Endothelial cell of umbilical vein (primary cell): ENCODE results near the gene AK8.

Experiments
- EZH2 ChIP-seq: IDR thresholded peaks from 2 replicates; pipeline ENCODE4 v1.6.1; 2012; ENCODE audit warnings: borderline replicate concordance, low read depth, mild to moderate bottlenecking, moderate library complexity, low read length, inconsistent platforms; ENCODE audit not compliant: severe bottlenecking
- FOS ChIP-seq: IDR thresholded peaks from 2 replicates; pipeline ENCODE4 v1.6.1; 2011; ENCODE audit warnings: mild to moderate bottlenecking, low read length, moderate library complexity, borderline replicate concordance; ENCODE audit not compliant: insufficient read depth
- GATA2 ChIP-seq: IDR thresholded peaks from 2 replicates; pipeline ENCODE4 v1.7.0; 2011; ENCODE audit warnings: low read depth, mild to moderate bottlenecking, moderate library complexity, mixed read lengths, low read length; ENCODE audit not compliant: insufficient read length, insufficient read depth
- JUN ChIP-seq: IDR thresholded peaks from 2 replicates; pipeline ENCODE4 v1.6.1; 2011; ENCODE audit warnings: borderline replicate concordance, low read depth; ENCODE audit not compliant: insufficient read length, insufficient read depth
- MYC ChIP-seq: IDR thresholded peaks from one replicate; pipeline ENCODE4 v1.6.1; 2011; ENCODE audit warnings: mild to moderate bottlenecking, low read depth, low read length
- POLR2A ChIP-seq: IDR thresholded peaks from 2 replicates; pipeline ENCODE4 v1.6.1; 2012; ENCODE audit warnings: low read depth, mild to moderate bottlenecking, control low read depth, low read length
- POLR2AphosphoS5 ChIP-seq: IDR thresholded peaks from 2 replicates; pipeline ENCODE4 v1.6.1; 2012; ENCODE audit warnings: low read depth, mild to moderate bottlenecking, control low read depth, low read length, moderate library complexity; ENCODE audit not compliant: insufficient read depth
- TF ChIP-seq, protein P1 (sequence below), 2 donors: IDR thresholded peaks; 1 replicate in 1 of 2; 2 replicates in 1 of 2; pipeline ENCODE4 v1.5.1; 2011; ENCODE audit warnings: low read length in 2 of 2, mild to moderate bottlenecking in 2 of 2, moderate library complexity in 2 of 2, control low read depth in 1 of 2, inconsistent platforms in 1 of 2, low read depth in 1 of 2; ENCODE audit not compliant: insufficient read depth in 1 of 2; ENCODE audit errors: extremely low read depth in 1 of 2
- TF ChIP-seq, protein P2 (sequence below): IDR thresholded peaks from 2 replicates; pipeline ENCODE4 v1.6.1; 2011; ENCODE audit not compliant: insufficient read depth, insufficient read length

DNA sequence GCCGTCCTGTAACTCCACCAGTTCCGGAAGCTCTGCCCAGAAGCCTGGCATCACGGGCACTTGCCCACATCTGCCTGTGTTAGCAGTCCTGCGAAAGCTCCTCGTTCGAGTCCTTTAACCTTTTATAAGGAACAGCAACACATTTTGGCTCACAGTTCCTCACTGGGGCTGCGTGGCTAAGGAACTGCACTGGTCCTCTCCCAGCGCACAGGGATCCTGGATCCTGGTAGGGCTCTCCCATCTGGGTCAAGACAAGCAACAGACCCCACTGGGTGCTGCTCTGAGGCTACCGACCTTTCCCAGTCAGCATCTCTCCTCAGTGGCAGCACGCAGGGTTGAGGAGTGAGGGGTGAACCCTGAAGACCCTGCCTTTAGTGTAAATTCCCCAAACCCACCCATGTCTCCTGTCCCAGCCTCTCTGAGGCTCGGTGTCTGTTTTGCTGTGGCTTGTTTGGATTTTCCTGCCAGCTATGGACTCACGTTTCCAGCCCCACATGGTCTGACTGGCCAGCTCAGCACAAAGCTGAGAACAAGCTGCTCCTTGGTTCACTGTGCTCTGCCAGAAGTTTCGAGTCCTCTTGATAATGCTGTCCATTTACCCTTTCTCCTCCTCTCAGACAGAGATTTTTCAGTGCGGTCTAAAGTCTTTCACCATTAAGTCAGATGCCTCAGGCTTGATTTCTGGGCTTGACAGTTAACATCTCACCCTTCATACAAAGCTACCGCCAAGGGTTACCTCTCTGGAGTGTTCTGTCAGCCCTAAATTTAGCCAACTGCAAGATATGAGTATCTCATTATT lies 80.0 kb downstream of the AK8 start:
- TF ChIP-seq, protein P1, sequence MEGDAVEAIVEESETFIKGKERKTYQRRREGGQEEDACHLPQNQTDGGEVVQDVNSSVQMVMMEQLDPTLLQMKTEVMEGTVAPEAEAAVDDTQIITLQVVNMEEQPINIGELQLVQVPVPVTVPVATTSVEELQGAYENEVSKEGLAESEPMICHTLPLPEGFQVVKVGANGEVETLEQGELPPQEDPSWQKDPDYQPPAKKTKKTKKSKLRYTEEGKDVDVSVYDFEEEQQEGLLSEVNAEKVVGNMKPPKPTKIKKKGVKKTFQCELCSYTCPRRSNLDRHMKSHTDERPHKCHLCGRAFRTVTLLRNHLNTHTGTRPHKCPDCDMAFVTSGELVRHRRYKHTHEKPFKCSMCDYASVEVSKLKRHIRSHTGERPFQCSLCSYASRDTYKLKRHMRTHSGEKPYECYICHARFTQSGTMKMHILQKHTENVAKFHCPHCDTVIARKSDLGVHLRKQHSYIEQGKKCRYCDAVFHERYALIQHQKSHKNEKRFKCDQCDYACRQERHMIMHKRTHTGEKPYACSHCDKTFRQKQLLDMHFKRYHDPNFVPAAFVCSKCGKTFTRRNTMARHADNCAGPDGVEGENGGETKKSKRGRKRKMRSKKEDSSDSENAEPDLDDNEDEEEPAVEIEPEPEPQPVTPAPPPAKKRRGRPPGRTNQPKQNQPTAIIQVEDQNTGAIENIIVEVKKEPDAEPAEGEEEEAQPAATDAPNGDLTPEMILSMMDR (IDR thresholded peaks at IDR 0.05; ENCODE audit: extremely low read depth in 1 of 2, insufficient read depth in 1 of 2, low read depth in 1 of 2, low read length in 2 of 2): no peak
- TF ChIP-seq POLR2A: no peak
- TF ChIP-seq GATA2: no peak
- no peak for TF ChIP-seq EZH2
- no peak for TF ChIP-seq FOS
- TF ChIP-seq, protein P2, sequence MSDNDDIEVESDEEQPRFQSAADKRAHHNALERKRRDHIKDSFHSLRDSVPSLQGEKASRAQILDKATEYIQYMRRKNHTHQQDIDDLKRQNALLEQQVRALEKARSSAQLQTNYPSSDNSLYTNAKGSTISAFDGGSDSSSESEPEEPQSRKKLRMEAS: no peak
- no peak for TF ChIP-seq POLR2AphosphoS5
- no peak for TF ChIP-seq MYC
- no peak for TF ChIP-seq JUN
